Testis (tissue), 3 donors: ENCODE data around the gene CLNK. TPM values are rescaled to one million over a fixed set of nuclear protein-coding genes. Genes with fewer than 3 reads are reported as not detected.

Source experiments
- DNase-seq: peaks from one replicate; pipeline ENCODE4 v3.0.0-alpha.2; 2019
- H3K27ac ChIP-seq, 2 donors: fragments of 200-600 bp; sonication (generic); one replicate each; pipeline ENCODE4 v1.5.1; 2019
- H3K27me3 ChIP-seq: fragments of 200-600 bp; sonication (generic); one replicate; pipeline ENCODE4 v1.5.1; 2019
- H3K36me3 ChIP-seq: fragments of 200-600 bp; sonication (generic); one replicate; pipeline ENCODE4 v1.5.1; 2017; ENCODE audit warnings: low read depth; ENCODE audit errors: missing control alignments
- H3K4me1 ChIP-seq: fragments of 200-600 bp; sonication (generic); one replicate; pipeline ENCODE4 v1.5.1; 2019
- H3K4me3 ChIP-seq, 2 donors: fragments of 200-600 bp; sonication (generic); one replicate each; pipeline ENCODE4 v1.5.1; 2017 to 2019
- H3K9me3 ChIP-seq: fragments of 200-600 bp; sonication (generic); one replicate; pipeline ENCODE4 v1.5.1; 2017
- CTCF ChIP-seq, 3 experiments: fragments of 450-650 bp in 2 of 3; fragments of 200-600 bp in 1 of 3; sonication (generic) in 1 of 3; IDR thresholded peaks; one replicate each; pipeline ENCODE4 v1.5.1; 2016 to 2019; ENCODE audit warnings: antibody characterized with exemption in 3 of 3, mild to moderate bottlenecking in 2 of 3, moderate library complexity in 1 of 3
- POLR2A ChIP-seq: fragments of 450-650 bp; IDR thresholded peaks from one replicate; pipeline ENCODE4 v1.6.1; 2017; ENCODE audit warnings: antibody characterized with exemption, mild to moderate bottlenecking, moderate library complexity
- WGBS, 2 donors: methylation state at CpG; one replicate each; pipeline ENCODE4 v1.1.5; 2018; 5-methylcytosine and 5-hydroxymethylcytosine counted together
- intact Hi-C: fragments of 100-400 bp; cut with DNase I; formaldehyde crosslinking; loops from one replicate; pipeline ENCODE4 v1.15.1; 2023; ENCODE audit warnings: low total_unique reads
- polyA plus RNA-seq: library from polyadenylated mRNA; stranded (reverse); fragments of 350-450 nt; fragmentation: Illumina TruSeq; extraction: RNeasy Lipid Tissue Mini Kit (QIAGEN cat#74804); gene quantifications from one replicate; pipeline ENCODE4 v1.2.3, GENCODE V29; 2014; ENCODE audit warnings: low read depth, low replicate concordance; ENCODE audit not compliant: insufficient read depth
- total RNA-seq, 2 donors: library from RNA; depleted of rRNA; stranded (reverse); fragments of >200 nt; gene quantifications; one replicate each; pipeline ENCODE4 v1.2.3, GENCODE V29; 2016

Gene CLNK
- total and polyA plus RNA-seq, 3 donors from 2014 or later, result 0.12 to 0.94 TPM; not detected in 1

GRCh38 chr4:10656420-10656819, 28.1 kb downstream of the CLNK start:
- WGBS, 2 donors, result 86 to 95% methylated on average over 3 of the region's 3 CpGs
- no peak for TF ChIP-seq POLR2A

GRCh38 chr4:10655968-10656367, 28.6 kb downstream of the CLNK start:
- no peaks in the 10 kb centered on the region for H3K4me1 ChIP-seq
- no peak for DNase-seq
- no peaks in the 10 kb centered on the region for H3K9me3 ChIP-seq
- intact Hi-C loops, result no loop called here
- no peak overlapping the region for H3K27ac ChIP-seq
- no peaks in the 10 kb centered on the region for H3K36me3 ChIP-seq
- H3K27me3 ChIP-seq, result no peaks in the 10 kb centered on the region
- WGBS, 2 donors, result 66 to 77% methylated on average over 6 of the region's 6 CpGs
- TF ChIP-seq CTCF (IDR thresholded peaks at IDR 0.05) (no peak), POLR2A (no peak)
- no peak overlapping the region for H3K4me3 ChIP-seq

More at GRCh38 chr4:10656420-10656819, 28.1 kb downstream of the CLNK start:
- no peak overlapping the region for H3K4me3 ChIP-seq
- no peak for DNase-seq
- H3K4me1 ChIP-seq, result no peaks in the 10 kb centered on the region
- intact Hi-C loops, result no loop called here
- H3K36me3 ChIP-seq, result no peaks in the 10 kb centered on the region
- no peaks in the 10 kb centered on the region for H3K9me3 ChIP-seq
- H3K27me3 ChIP-seq, result no peaks in the 10 kb centered on the region
- H3K27ac ChIP-seq, result no peak overlapping the region

- no peak for TF ChIP-seq CTCF (IDR thresholded peaks at IDR 0.05)
- TF ChIP-seq POLR2A, result no peak
- Histone ChIP-seq H3K27ac (no peak overlapping the region), H3K36me3 (no peaks in the 10 kb centered on the region), H3K4me1 (no peaks in the 10 kb centered on the region), H3K4me3 (no peak overlapping the region), H3K27me3 (no peaks in the 10 kb centered on the region), H3K9me3 (no peaks in the 10 kb centered on the region)
- DNase-seq, result no peak
- WGBS, 2 donors, result 93 to 94% methylated on average over 2 of the region's 2 CpGs
- intact Hi-C loops, result no loop called here
These were observed 36.1 kb downstream of the CLNK start for GRCh38 chr4:10648479-10648878.

GRCh38 chr4:10647846-10648245, 36.7 kb downstream of the CLNK start:
- no peak overlapping the region for H3K27ac ChIP-seq
- no peaks in the 10 kb centered on the region for H3K27me3 ChIP-seq
- H3K4me1 ChIP-seq, result no peaks in the 10 kb centered on the region
- H3K36me3 ChIP-seq, result no peaks in the 10 kb centered on the region
- TF ChIP-seq POLR2A, result no peak
- TF ChIP-seq CTCF (IDR thresholded peaks at IDR 0.05), result no peak
- no peaks in the 10 kb centered on the region for H3K9me3 ChIP-seq
- whole genome bisulfite sequencing, 2 donors, result 85 to 87% methylated on average over 3 of the region's 3 CpGs
- no peak overlapping the region for H3K4me3 ChIP-seq
- intact Hi-C loops, result no loop called here
- DNase-seq, result no peak

- Histone ChIP-seq H3K36me3 (no peaks in the 10 kb centered on the region), H3K4me3 (no peak overlapping the region), H3K4me1 (no peaks in the 10 kb centered on the region), H3K27me3 (no peaks in the 10 kb centered on the region), H3K27ac (no peak overlapping the region), H3K9me3 (no peaks in the 10 kb centered on the region)
- TF ChIP-seq POLR2A (no peak), CTCF (IDR thresholded peaks at IDR 0.05) (no peak)
- intact Hi-C loops, result no loop called here
- DNase-seq, result no peak
- 87 to 91% methylated on average over 5 of the region's 5 CpGs for WGBS, 2 donors
These were observed 40.8 kb downstream of the CLNK start for GRCh38 chr4:10643600-10644425.
